Heart left ventricle (tissue), 13 donors: ENCODE data around the gene ERBB2.

ENCODE experiments used
- CTCF ChIP-seq, 12 donors: fragments of 200-600 bp; sonication (generic) in 4 of 12; IDR thresholded peaks; one replicate each; pipeline versions ENCODE4 v1.5.0 to v1.8.0; 2018 to 2022; ENCODE audit warnings: antibody characterized with exemption in 12 of 12, mild to moderate bottlenecking in 5 of 12
- POLR2A ChIP-seq, 2 donors: fragments of 450-650 bp; IDR thresholded peaks; one replicate each; pipeline ENCODE4 v1.6.1; 2017; ENCODE audit warnings: antibody characterized with exemption in 2 of 2, mild to moderate bottlenecking in 2 of 2, moderate library complexity in 2 of 2
- donor health status: ischemic (EF 13 %, LVEDD 7.1; RV severe dilation, severe dysfunction).
- donor health status: DM: no; HTN: yes; CAD: no.
- donor health status: DM: no; HTN: no; CAD: no.
- donor health status: ischemic (EF 25% LVEDD 6.9; RV normal size, moderate dysfunction).
- donor health status: ischemic (EF 25% LVEDD 5.7; RV mildly dilated, moderate dysfunction).
- donor health status: ischemic (EF 35%, LVEDD 5.7; RV mildly dilated, moderate dysfunction).
- donor health status: nonischemic (EF 11% LVEDD 7.7; RV severe dilation, severe dysfunction).
- donor health status: DM: yes; HTN: yes; CAD: no.
- donor health status: PGD.
- donor health status: ischemic (EF 29% LVEDD 5.4; RV normal size, mild dysfunction).
- donor health status: nonischemic (EF 23%, LVEDD 6.1; RV moderate dilation, normal function).

- TF ChIP-seq CTCF (IDR thresholded peaks at IDR 0.05) = no peak
- no peak for TF ChIP-seq POLR2A (IDR thresholded peaks at IDR 0.05)
Measured at GRCh38 chr17:39688945-39689344, 10.9 kb upstream of the ERBB2 start.
